ENCODE data around the gene MS4A5. TPM values are rescaled to one million over a fixed set of nuclear protein-coding genes. Genes with fewer than 3 reads are reported as not detected.

Gene MS4A5
- total RNA-seq, 1 donor from 2014 or later = not detected

DNA sequence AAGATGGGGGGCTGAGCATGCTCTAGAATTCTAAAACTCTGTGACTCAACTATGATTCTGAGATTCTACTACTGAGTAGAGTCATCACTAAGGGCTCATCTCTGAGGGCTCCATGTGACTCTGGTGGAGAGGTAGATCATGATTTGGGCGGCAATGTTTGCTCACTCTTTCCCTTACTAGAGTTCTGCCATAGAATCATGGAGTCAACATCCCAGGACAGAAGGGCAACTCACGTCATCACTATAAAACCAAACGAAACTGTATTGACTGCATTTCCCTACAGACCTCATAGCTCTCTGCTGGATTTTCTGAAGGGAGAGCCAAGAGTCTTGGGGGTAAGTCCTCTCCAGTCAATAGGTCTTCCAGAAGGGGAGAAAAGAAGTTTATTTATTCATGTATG lies 33.0 kb upstream of the MS4A5 start, which contains the start of gene MS4A14:
TSS of gene MS4A14 (plus strand) at position 78 of the 400 bp plus-strand sequence. CDS start at position 198, 120 bp downstream.
- no peak within 1 kb of the TSS for H3K9ac ChIP-seq (ENCODE audit: low read length)
- H3K4me1 Mint-ChIP-seq (ENCODE audit: low read depth, unreplicated experiment) = no peaks in the 10 kb centered on the region
- H3K4me3 ChIP-seq (ENCODE audit: insufficient read depth, low read depth, low read length) = no peak within 1 kb of the TSS
- H3K27ac Mint-ChIP-seq (ENCODE audit: unreplicated experiment) = no peak within 1 kb of the TSS
- no peak within 1 kb of the TSS for H3K4me3 Mint-ChIP-seq (ENCODE audit: unreplicated experiment)
- no peaks in the 10 kb centered on the region for H3K79me2 ChIP-seq (ENCODE audit: insufficient read depth, low read length)
- no peak within 1 kb of the TSS for H3K4me2 ChIP-seq (ENCODE audit: low read length)
- peaks cover 2% of the 10 kb centered on the region for H3K27me3 Mint-ChIP-seq (ENCODE audit: low read depth, unreplicated experiment)
- no peak within 1 kb of the TSS for H3K27ac ChIP-seq (ENCODE audit: low read depth, low read length)
- H4K20me1 ChIP-seq (ENCODE audit: insufficient read depth, low read length) = no peaks in the 10 kb centered on the region
- H3K9me3 Mint-ChIP-seq (ENCODE audit: unreplicated experiment) = peaks cover 2% of the 10 kb centered on the region
- H3K27me3 ChIP-seq (ENCODE audit: insufficient read depth, low read length) = no peaks in the 10 kb centered on the region
- TF ChIP-seq, protein P1, sequence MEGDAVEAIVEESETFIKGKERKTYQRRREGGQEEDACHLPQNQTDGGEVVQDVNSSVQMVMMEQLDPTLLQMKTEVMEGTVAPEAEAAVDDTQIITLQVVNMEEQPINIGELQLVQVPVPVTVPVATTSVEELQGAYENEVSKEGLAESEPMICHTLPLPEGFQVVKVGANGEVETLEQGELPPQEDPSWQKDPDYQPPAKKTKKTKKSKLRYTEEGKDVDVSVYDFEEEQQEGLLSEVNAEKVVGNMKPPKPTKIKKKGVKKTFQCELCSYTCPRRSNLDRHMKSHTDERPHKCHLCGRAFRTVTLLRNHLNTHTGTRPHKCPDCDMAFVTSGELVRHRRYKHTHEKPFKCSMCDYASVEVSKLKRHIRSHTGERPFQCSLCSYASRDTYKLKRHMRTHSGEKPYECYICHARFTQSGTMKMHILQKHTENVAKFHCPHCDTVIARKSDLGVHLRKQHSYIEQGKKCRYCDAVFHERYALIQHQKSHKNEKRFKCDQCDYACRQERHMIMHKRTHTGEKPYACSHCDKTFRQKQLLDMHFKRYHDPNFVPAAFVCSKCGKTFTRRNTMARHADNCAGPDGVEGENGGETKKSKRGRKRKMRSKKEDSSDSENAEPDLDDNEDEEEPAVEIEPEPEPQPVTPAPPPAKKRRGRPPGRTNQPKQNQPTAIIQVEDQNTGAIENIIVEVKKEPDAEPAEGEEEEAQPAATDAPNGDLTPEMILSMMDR (IDR thresholded peaks at IDR 0.05; ENCODE audit: insufficient read depth, low read depth, low read length) = no peak
- TF ChIP-seq EZH2 (IDR thresholded peaks at IDR 0.05; ENCODE audit: insufficient read depth, low read length) = no peak
- no peaks in the 10 kb centered on the region for H3K36me3 Mint-ChIP-seq (ENCODE audit: low read depth, unreplicated experiment)
- DNase-seq (ENCODE audit: low read depth) (no peak), FAIRE-seq (no peak)
- H3K9me3 ChIP-seq (ENCODE audit: insufficient read depth, low read depth, low read length) = no peaks in the 10 kb centered on the region
- H3K4me1 ChIP-seq (ENCODE audit: insufficient read depth, low read length) = no peaks in the 10 kb centered on the region
- H2AFZ ChIP-seq (ENCODE audit: low read depth, low read length) = no peak within 1 kb of the TSS
- no peaks in the 10 kb centered on the region for H3K36me3 ChIP-seq (ENCODE audit: insufficient read depth, low read length)

DNA sequence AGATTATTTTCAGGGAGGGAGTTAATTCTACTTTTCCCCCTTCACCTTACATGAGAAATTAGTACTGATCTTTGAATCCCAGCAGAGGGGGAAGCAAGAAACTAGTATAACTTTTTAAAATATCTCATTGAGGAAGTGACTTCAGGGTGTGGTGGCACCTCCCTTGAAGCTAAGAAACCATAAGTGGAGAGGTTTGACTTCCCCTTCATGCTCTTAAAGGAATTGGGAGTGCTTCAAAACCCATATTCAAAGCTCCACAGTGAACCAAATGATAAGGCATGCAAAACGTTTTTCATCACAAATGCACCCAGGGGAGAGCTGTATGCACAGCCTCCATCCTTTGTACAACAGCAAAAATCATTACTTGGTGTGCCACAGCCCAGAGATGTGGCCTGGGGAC lies 32.6 kb upstream of the MS4A5 start:
- Histone ChIP-seq H3K79me2 (ENCODE audit: insufficient read depth, low read length) (no peaks in the 10 kb centered on the region), H3K9ac (ENCODE audit: low read length) (no peak overlapping the region), H3K27ac (ENCODE audit: low read depth, low read length) (no peak overlapping the region), H2AFZ (ENCODE audit: low read depth, low read length) (no peak overlapping the region), H3K36me3 (ENCODE audit: insufficient read depth, low read length) (no peaks in the 10 kb centered on the region), H4K20me1 (ENCODE audit: insufficient read depth, low read length) (no peaks in the 10 kb centered on the region), H3K4me3 (ENCODE audit: insufficient read depth, low read depth, low read length) (no peak overlapping the region), H3K4me2 (ENCODE audit: low read length) (no peak overlapping the region), H3K27me3 (ENCODE audit: insufficient read depth, low read length) (no peaks in the 10 kb centered on the region), H3K4me1 (ENCODE audit: insufficient read depth, low read length) (no peaks in the 10 kb centered on the region), H3K9me3 (ENCODE audit: insufficient read depth, low read depth, low read length) (no peaks in the 10 kb centered on the region)
- TF ChIP-seq EZH2 (IDR thresholded peaks at IDR 0.05; ENCODE audit: insufficient read depth, low read length) = no peak
- TF ChIP-seq, protein P1 (IDR thresholded peaks at IDR 0.05; ENCODE audit: insufficient read depth, low read depth, low read length) = no peak
- FAIRE-seq = no peak
- no peaks in the 10 kb centered on the region for H3K4me1 Mint-ChIP-seq (ENCODE audit: low read depth, unreplicated experiment)
- H3K4me3 Mint-ChIP-seq (ENCODE audit: unreplicated experiment) = no peak overlapping the region
- no peaks in the 10 kb centered on the region for H3K36me3 Mint-ChIP-seq (ENCODE audit: low read depth, unreplicated experiment)
- peaks cover 2% of the 10 kb centered on the region for H3K27me3 Mint-ChIP-seq (ENCODE audit: low read depth, unreplicated experiment)
- no peak for DNase-seq (ENCODE audit: low read depth)
- peaks cover 2% of the 10 kb centered on the region for H3K9me3 Mint-ChIP-seq (ENCODE audit: unreplicated experiment)
- H3K27ac Mint-ChIP-seq (ENCODE audit: unreplicated experiment) = no peak overlapping the region

GRCh38 chr11:60420015-60420414 lies 9.4 kb upstream of the MS4A5 start:
- no peaks in the 10 kb centered on the region for H3K79me2 ChIP-seq (ENCODE audit: insufficient read depth, low read length)
- peaks cover 2% of the 10 kb centered on the region for H3K9me3 Mint-ChIP-seq (ENCODE audit: unreplicated experiment)
- no peak overlapping the region for H3K4me2 ChIP-seq (ENCODE audit: low read length)
- no peak overlapping the region for H3K4me3 ChIP-seq (ENCODE audit: insufficient read depth, low read depth, low read length)
- no peaks in the 10 kb centered on the region for H3K4me1 Mint-ChIP-seq (ENCODE audit: low read depth, unreplicated experiment)
- no peak overlapping the region for H3K27ac ChIP-seq (ENCODE audit: low read depth, low read length)
- H3K36me3 Mint-ChIP-seq (ENCODE audit: low read depth, unreplicated experiment) = no peaks in the 10 kb centered on the region
- peaks cover 4% of the 10 kb centered on the region for H3K27me3 Mint-ChIP-seq (ENCODE audit: low read depth, unreplicated experiment)
- no peak overlapping the region for H3K27ac Mint-ChIP-seq (ENCODE audit: unreplicated experiment)
- TF ChIP-seq, protein P1 (IDR thresholded peaks at IDR 0.05; ENCODE audit: insufficient read depth, low read depth, low read length) = no peak
- no peak for TF ChIP-seq EZH2 (IDR thresholded peaks at IDR 0.05; ENCODE audit: insufficient read depth, low read length)
- H3K9ac ChIP-seq (ENCODE audit: low read length) = no peak overlapping the region
- no peaks in the 10 kb centered on the region for H3K9me3 ChIP-seq (ENCODE audit: insufficient read depth, low read depth, low read length)
- H3K36me3 ChIP-seq (ENCODE audit: insufficient read depth, low read length) = no peaks in the 10 kb centered on the region
- no peak overlapping the region for H2AFZ ChIP-seq (ENCODE audit: low read depth, low read length)
- DNase-seq (ENCODE audit: low read depth) (no peak), FAIRE-seq (no peak)
- no peaks in the 10 kb centered on the region for H3K4me1 ChIP-seq (ENCODE audit: insufficient read depth, low read length)
- H4K20me1 ChIP-seq (ENCODE audit: insufficient read depth, low read length) = no peaks in the 10 kb centered on the region
- no peak overlapping the region for H3K4me3 Mint-ChIP-seq (ENCODE audit: unreplicated experiment)
- no peaks in the 10 kb centered on the region for H3K27me3 ChIP-seq (ENCODE audit: insufficient read depth, low read length)
